ENCODE results near the gene ZNF776.
"Not testable (repeated sequence)": the region's sequence is repeated elsewhere in the genome, so short reads cannot be mapped to it uniquely, and the experiment has no call there.

The ZNF776 gene

GRCh38 chr19:57779220-57779845 is 32.7 kb downstream of the ZNF776 start:
- no peak for DNase-seq

- no peak for DNase-seq
Measured at GRCh38 chr19:57786286-57786685, 39.7 kb downstream of the ZNF776 start.

- DNase-seq, result no peak
Measured at GRCh38 chr19:57786906-57787305, 40.3 kb downstream of the ZNF776 start.

GRCh38 chr19:57788114-57788692 is 41.6 kb downstream of the ZNF776 start:
- DNase-seq, result no peak

GRCh38 chr19:57789288-57789687 is 42.7 kb downstream of the ZNF776 start:
- no peak for DNase-seq

- not testable (repeated sequence) for DNase-seq
Measured at GRCh38 chr19:57796580-57796979, 50.0 kb downstream of the ZNF776 start.

GRCh38 chr19:57800696-57801095 is 54.1 kb downstream of the ZNF776 start:
- no peak for DNase-seq

GRCh38 chr19:57802269-57802668 is 55.7 kb downstream of the ZNF776 start:
- DNase-seq, result no peak

GRCh38 chr19:57803265-57803593 is 56.6 kb downstream of the ZNF776 start:
- DNase-seq, result no peak

GRCh38 chr19:57803594-57804325 is 57.1 kb downstream of the ZNF776 start:
- peak; percentile 63 for DNase-seq

GRCh38 chr19:57807541-57807940 is 60.9 kb downstream of the ZNF776 start:
- no peak for DNase-seq
